ENCODE measurements around the gene WSCD2. TPM values are rescaled to one million over a fixed set of nuclear protein-coding genes. Genes with fewer than 3 reads are reported as not detected.

WSCD2 gene
- total RNA-seq, 1 donor from 2014 or later, result 1.7 TPM

- no peak overlapping the region for H3K4me3 ChIP-seq
- H3K4me1 ChIP-seq, result no peaks in the 10 kb centered on the region
- DNase-seq (no peak), ATAC-seq (no peak)
- H3K27me3 ChIP-seq, result no peaks in the 10 kb centered on the region
- no peak overlapping the region for H3K27ac ChIP-seq
- H3K36me3 ChIP-seq, result no peaks in the 10 kb centered on the region
- TF ChIP-seq CTCF (IDR thresholded peaks at IDR 0.05), result no peak
- intact Hi-C loops (cut with DNase I), result no loop called here
- H3K9me3 ChIP-seq, result no peaks in the 10 kb centered on the region
These were observed 155.1 kb downstream of the WSCD2 start for GRCh38 chr12:108284163-108284562.

GRCh38 chr12:108285016-108285415, 155.9 kb downstream of the WSCD2 start:
- H3K4me3 ChIP-seq, result no peak overlapping the region
- H3K4me1 ChIP-seq, result peaks cover 2% of the 10 kb centered on the region
- intact Hi-C loops (cut with DNase I), result no loop called here
- H3K27me3 ChIP-seq, result no peaks in the 10 kb centered on the region
- ATAC-seq (no peak), DNase-seq (no peak)
- TF ChIP-seq CTCF (IDR thresholded peaks at IDR 0.05), result no peak
- no peak overlapping the region for H3K27ac ChIP-seq
- H3K9me3 ChIP-seq, result no peaks in the 10 kb centered on the region
- H3K36me3 ChIP-seq, result no peaks in the 10 kb centered on the region

GRCh38 chr12:108287227-108287626, 158.1 kb downstream of the WSCD2 start:
- H3K4me3 ChIP-seq, result no peak overlapping the region
- ATAC-seq, result no peak
- no peaks in the 10 kb centered on the region for H3K27me3 ChIP-seq
- H3K27ac ChIP-seq, result no peak overlapping the region
- H3K4me1 ChIP-seq, result peaks cover 4% of the 10 kb centered on the region
- no peaks in the 10 kb centered on the region for H3K9me3 ChIP-seq
- no peak for TF ChIP-seq CTCF (IDR thresholded peaks at IDR 0.05)
- peaks cover 8% of the 10 kb centered on the region for H3K36me3 ChIP-seq
- intact Hi-C loops (cut with DNase I), result no loop called here
- DNase-seq, result no peak

- intact Hi-C loops (cut with DNase I), result no loop called here
- Histone ChIP-seq H3K36me3 (peaks cover 18% of the 10 kb centered on the region), H3K27ac (peak overlapping the region; percentile 74), H3K4me1 (peaks cover 4% of the 10 kb centered on the region), H3K4me3 (no peak overlapping the region), H3K27me3 (no peaks in the 10 kb centered on the region), H3K9me3 (no peaks in the 10 kb centered on the region)
- no peak for TF ChIP-seq CTCF (IDR thresholded peaks at IDR 0.05)
- no peak for DNase-seq
- ATAC-seq, result peak; percentile 64
These were observed 160.5 kb downstream of the WSCD2 start for GRCh38 chr12:108289350-108290161.

- TF ChIP-seq CTCF (IDR thresholded peaks at IDR 0.05), result no peak
- ATAC-seq, result no peak
These were observed 166.6 kb downstream of the WSCD2 start for GRCh38 chr12:108295641-108296040.

More at GRCh38 chr12:108295641-108296040, 166.6 kb downstream of the WSCD2 start:
- H3K9me3 ChIP-seq, result no peaks in the 10 kb centered on the region
- H3K36me3 ChIP-seq, result peaks cover 18% of the 10 kb centered on the region
- H3K27ac ChIP-seq, result no peak overlapping the region
- no peak overlapping the region for H3K4me3 ChIP-seq
- DNase-seq, result no peak
- intact Hi-C loops (cut with DNase I), result no loop called here
- H3K4me1 ChIP-seq, result peaks cover 35% of the 10 kb centered on the region
- H3K27me3 ChIP-seq, result no peaks in the 10 kb centered on the region
